Measurements from ENCODE around the gene TLE3. TPM values are rescaled to one million over a fixed set of nuclear protein-coding genes. Genes with fewer than 3 reads are reported as not detected.

TLE3 gene
- total and polyA plus RNA-seq, 11 donors: 4.8 to 49.6 (median 16.4) TPM

- DNase-seq (no peak), ATAC-seq (no peak)
- H3K4me3 ChIP-seq: no peak overlapping the region
- no peak overlapping the region for H3K27ac ChIP-seq
- no peaks in the 10 kb centered on the region for H3K9me3 ChIP-seq
- no peaks in the 10 kb centered on the region for H3K36me3 ChIP-seq
- intact Hi-C loops (cut with DNase I): no loop called here
- peaks cover 0 to 12% (median 0%) of the 10 kb centered on the region in 9 donors for H3K27me3 ChIP-seq
- TF ChIP-seq POLR2A (IDR thresholded peaks at IDR 0.05) (no peak), CTCF (IDR thresholded peaks at IDR 0.05) (no peak)
- H3K4me1 ChIP-seq: peaks cover 0 to 42% (median 17%) of the 10 kb centered on the region in 12 donors
Observed at GRCh38 chr15:70146162-70146561, 48.4 kb upstream of the TLE3 start.

GRCh38 chr15:70145261-70145660, 47.5 kb upstream of the TLE3 start:
- peaks cover 0 to 12% (median 0%) of the 10 kb centered on the region in 9 donors for H3K27me3 ChIP-seq
- 79 to 92% (median 85%) methylated on average over 5 of the region's 5 CpGs for WGBS, 4 donors
- H3K27ac ChIP-seq: no peak overlapping the region
- intact Hi-C loops (cut with DNase I): no loop called here
- peaks cover 0 to 50% (median 26%) of the 10 kb centered on the region in 12 donors for H3K4me1 ChIP-seq
- H3K36me3 ChIP-seq: no peaks in the 10 kb centered on the region
- H3K4me3 ChIP-seq: no peak overlapping the region
- DNase-seq: no peak
- no peaks in the 10 kb centered on the region for H3K9me3 ChIP-seq
- TF ChIP-seq POLR2A (IDR thresholded peaks at IDR 0.05) (no peak), CTCF (IDR thresholded peaks at IDR 0.05) (no peak)
- no peak for ATAC-seq

GRCh38 chr15:70142322-70143191, 44.8 kb upstream of the TLE3 start:
- H3K27ac ChIP-seq: peak overlapping the region in 3 of 12 donors; percentile 32 to 73 (median 55)
- no peaks in the 10 kb centered on the region for H3K36me3 ChIP-seq
- peaks cover 0 to 24% (median 0%) of the 10 kb centered on the region in 9 donors for H3K27me3 ChIP-seq
- no peaks in the 10 kb centered on the region for H3K9me3 ChIP-seq
- intact Hi-C loops (cut with DNase I): no loop called here
- TF ChIP-seq POLR2A (IDR thresholded peaks at IDR 0.05) (no peak), CTCF (IDR thresholded peaks at IDR 0.05) (no peak)
- WGBS, 4 donors: 26 to 36% (median 31%) methylated on average over 24 of the region's 24 CpGs
- ATAC-seq (peak; percentile 51 to 93 (median 82)), DNase-seq (peak in 4 of 5 donors; percentile 54 to 83 (median 76))
- H3K4me3 ChIP-seq: no peak overlapping the region
- peaks cover 0 to 46% (median 26%) of the 10 kb centered on the region in 12 donors for H3K4me1 ChIP-seq

DNA sequence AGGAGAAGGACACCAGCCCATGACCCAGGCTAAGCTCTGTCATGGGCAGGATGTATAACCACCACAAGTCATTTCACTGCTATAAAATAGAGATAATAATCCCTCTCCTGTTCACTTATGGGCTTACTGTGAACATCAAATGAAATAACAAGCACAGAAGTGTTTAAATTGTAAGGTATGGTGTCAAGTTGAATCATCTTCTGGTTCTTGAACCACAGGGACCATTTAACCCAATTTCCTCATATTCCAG, 44.3 kb upstream of the TLE3 start:
- no peak overlapping the region for H3K4me3 ChIP-seq
- no peaks in the 10 kb centered on the region for H3K9me3 ChIP-seq
- H3K27ac ChIP-seq: peak overlapping the region in 3 of 12 donors; percentile 12 to 73 (median 32)
- intact Hi-C loops (cut with DNase I): no loop called here
- ATAC-seq: no peak
- DNase-seq: no peak
- H3K27me3 ChIP-seq: peaks cover 0 to 24% (median 0%) of the 10 kb centered on the region in 9 donors
- peaks cover 0 to 41% (median 26%) of the 10 kb centered on the region in 12 donors for H3K4me1 ChIP-seq
- no peaks in the 10 kb centered on the region for H3K36me3 ChIP-seq
- no peak for TF ChIP-seq CTCF (IDR thresholded peaks at IDR 0.05)
